Measurements from ENCODE around the gene MAPKBP1.

Gene MAPKBP1

DNA sequence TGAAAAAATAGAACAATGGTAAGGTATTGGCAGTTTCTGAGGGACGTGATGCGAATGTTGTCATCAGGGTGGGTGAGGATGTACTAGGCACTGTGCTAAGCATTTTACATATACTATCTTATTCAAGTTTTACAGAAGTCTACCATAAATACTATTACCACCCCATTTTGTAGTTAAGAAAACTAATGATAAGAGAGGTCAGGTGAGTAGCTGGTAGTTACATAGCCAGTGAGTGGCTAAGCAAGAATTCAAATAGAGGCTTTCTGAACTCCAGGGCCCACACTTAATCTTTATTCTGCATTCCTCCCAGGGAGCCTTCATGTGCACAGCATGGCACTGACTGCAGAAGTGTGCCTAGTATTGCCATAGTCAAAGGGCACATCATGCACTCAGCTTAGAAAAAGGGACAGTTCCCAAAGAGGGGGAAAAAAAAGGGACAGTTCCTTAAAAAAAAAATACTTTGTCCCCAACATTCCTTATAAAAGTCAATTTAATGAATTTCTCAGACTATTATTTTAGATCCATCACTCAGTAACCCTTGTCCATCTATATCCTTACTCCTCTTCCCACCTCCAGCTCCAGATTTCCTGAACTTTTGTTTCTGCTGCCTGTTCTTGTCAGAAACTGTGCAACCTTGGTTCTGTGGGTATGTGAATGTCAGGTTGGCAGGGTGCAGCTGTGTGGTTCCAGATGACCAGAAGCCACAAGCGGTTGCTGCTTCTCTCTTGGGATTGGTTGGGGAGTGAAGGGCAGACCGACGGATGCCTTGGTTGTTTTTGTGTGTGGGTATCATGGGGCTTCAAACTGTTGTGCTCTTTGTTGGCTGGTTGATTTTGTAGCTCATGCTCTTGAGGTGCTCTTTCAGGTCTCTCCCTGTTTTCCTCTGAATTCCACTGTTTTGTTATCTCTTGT, 8.3 kb downstream of the MAPKBP1 start:
- no peak for DNase-seq (ENCODE audit: low read depth in 3 of 3)

DNA sequence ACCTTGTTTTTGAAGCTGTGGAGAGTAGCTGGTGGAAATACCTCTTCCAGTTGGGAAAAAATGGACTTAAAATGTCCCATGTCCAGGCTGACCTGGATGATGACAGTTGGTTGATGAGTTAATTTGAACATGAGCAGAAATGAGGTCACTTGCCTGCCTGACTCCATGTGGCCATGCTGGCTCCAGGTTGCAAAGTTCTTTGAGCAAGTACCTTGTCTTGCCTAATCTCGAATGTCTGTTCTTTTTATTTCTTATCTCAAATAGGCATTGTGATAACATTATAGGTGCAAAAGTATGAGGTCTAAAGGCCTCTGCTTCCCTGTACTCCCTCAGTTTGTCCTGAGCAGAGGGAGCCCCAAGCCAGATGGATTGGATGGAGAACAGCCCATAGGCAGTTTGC, 9.0 kb downstream of the MAPKBP1 start:
- no peak for DNase-seq (ENCODE audit: low read depth in 3 of 3)

DNA sequence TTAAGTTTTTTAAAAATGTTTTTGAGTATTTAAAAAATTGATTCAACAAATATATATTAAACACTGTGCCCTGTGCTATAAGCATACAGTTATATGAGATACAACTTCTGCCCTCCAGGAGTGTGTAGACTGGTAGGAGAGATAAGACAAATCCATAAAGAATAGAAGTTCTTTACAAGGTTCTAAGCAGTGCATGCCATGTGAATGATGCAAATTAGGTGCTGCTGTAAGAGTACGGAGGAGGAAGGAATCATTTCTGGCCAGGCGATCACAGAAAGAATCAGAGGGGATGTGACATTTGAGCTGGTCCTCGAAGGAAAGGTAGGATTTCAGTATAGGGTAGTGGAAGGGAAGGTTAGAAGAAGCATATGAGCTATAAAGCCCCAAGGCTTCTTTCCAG, 14.0 kb downstream of the MAPKBP1 start:
- no peak for DNase-seq (ENCODE audit: low read depth in 3 of 3)

DNA sequence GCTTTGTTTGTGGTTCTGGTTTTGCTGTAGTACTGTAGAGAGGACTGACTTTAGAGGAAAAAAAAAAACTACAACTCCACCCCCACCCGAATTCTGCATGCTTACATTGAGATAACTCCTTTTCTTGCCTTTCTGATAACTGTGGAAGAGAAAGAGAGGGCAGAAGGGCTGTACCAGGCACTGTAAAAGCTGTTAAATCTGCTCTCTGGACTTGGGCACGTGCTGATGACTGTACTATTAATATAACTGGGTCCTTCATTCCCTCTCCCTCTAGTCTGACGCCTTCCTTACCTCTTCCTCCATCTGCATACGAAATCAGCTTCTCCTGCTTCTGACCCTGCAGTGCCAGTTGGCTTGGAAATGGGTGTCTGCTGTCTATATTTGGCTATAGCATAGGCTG, 15.0 kb downstream of the MAPKBP1 start:
- DNase-seq (ENCODE audit: low read depth in 3 of 3) = no peak

DNA sequence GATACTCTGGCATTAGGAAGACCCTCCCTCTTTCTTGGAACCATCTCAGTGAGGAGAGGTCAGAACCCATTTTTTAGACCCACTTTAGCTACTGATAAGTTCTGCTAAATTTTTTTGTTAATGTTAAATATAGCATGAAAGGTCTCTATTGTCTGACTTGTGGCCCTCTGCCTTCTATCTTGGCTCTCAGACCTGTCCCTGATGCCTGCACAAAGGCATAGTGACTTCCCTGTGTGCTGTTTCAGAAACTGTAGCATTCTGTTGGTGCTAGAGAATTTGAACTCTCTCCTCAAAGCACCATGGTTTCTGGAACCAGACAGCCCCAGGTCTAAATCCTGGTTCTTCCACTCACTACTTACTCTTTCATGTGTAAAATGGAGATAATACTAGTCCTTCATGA, 15.4 kb downstream of the MAPKBP1 start:
- DNase-seq (ENCODE audit: low read depth in 3 of 3) = no peak

DNA sequence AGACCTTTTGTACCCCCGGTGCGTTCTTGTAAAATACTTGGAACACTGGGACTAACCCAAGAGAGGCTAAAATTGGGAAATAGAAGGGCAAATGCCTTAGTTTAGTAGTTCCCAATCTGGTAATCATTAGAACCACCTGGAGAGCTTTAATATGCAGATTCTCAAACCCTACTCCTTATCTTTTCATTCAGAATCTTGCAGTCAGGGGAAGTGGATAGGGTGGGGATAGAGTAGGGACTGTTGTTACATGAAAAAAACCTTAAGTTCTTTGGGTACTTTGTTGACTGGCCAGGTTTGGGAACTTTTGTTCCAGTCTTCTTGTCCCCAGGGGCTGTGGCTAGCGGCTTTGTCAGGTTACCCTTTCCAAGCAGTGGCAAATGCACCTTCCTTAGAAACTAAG, 15.9 kb downstream of the MAPKBP1 start:
- DNase-seq (ENCODE audit: low read depth in 3 of 3) = no peak

DNA sequence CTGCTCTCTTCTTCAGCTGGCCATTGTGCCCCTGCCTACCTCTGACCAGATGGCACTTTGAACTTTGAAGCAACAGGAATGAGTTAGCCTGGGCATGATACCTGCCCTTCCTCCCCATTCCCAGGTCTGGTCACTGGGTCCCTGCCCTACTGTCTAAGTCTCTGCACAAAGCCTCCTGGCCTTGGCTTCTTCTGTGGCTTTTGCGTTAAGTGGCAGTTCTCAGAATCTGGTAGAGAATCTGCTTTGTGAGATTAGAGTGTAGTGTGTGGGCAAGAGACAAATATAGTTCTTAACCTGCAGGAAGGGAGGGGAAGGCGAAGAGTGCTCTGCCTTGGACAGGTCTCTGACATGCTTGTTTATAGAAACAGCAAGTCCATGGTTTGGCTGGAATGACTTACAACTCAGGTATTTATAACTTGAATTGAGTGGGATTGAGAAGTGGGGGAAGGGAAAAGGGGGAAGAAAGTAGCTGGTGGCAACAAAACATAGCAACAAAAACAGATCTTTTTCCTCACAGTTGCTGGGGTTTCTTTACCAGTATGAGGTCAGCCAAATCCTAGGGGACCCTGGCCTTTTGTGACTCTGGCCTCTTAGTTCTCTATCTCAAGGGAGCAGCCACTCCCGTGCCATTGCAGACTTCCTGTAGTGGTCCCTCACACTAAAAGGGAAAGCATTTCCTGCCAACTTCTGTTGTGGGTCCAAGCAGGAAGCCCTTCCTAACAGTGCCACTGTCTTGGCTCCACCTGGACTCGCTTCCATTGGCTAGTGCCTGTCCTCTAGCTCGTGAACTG, 16.7 kb downstream of the MAPKBP1 start:
- no peak for DNase-seq (ENCODE audit: low read depth in 3 of 3)

DNA sequence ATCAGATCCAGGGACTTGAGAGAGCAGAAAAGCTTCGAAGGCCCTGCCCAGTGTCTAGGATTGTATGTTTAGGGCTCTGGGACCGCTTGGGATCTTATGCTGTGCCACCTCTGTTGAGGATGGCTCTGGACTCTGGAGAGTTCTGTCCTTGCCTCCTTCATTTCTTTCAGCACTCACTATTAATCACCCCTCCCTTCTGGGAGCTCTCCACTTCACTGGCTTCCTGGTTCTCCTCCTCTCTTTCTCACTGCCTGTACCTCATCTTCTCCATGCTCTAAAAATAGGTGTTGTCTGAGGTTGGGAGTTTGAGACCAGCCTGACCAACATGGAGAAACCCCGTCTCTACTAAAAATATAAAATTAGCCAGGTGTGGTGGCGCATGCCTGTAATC, 17.3 kb downstream of the MAPKBP1 start:
- no peak for DNase-seq (ENCODE audit: low read depth in 3 of 3)

DNA sequence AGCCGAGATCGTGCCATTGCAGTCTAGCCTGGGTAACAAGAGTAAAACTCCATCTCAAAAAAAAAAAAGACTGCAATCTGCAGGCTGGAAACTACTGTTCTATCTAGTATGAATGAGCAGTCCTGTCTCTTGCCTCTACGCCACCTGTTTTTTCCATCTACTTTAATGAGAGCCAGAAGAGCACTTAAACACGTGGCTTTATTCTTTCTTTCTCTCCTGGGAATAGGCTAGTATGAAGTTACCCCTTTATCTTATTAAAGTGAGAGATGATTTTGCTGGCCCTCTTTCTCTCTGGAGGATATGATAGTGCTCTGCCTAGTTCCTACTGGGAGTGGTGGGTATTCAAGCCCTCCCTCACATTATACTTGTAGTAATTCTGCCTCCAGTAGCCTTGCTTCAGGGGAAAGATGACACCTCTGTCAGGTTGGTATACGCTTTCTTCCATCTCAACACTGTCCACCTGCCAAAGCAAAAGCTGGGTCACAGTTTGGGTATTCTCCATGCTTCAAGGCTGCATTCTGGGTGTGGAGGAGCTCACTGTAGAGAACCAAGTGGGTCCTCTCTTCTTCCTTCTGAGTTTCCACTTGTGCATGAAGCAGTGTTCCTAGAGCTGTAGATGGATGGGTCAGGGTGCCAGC, 17.8 kb downstream of the MAPKBP1 start:
- no peak for DNase-seq (ENCODE audit: low read depth in 3 of 3)

DNA sequence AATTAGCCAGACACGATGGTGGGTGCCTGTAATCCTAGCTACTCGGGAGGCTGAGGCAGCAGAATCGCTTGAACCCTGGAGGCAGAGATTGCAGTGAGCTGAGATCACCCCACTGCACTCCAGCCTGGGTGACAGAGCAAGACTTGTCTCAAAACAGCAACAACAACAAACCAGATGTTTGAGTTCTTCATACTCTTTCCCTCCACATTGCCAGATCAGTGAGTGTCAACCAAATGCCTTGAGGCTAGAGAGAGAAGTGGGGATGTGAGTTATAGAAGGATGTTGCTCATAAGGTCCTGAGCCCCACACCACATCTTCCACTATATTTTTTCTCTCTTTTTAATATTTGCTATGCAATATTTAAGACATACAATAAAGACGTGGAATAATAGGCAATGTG, 19.8 kb downstream of the MAPKBP1 start:
- DNase-seq (ENCODE audit: low read depth in 3 of 3) = no peak

DNA sequence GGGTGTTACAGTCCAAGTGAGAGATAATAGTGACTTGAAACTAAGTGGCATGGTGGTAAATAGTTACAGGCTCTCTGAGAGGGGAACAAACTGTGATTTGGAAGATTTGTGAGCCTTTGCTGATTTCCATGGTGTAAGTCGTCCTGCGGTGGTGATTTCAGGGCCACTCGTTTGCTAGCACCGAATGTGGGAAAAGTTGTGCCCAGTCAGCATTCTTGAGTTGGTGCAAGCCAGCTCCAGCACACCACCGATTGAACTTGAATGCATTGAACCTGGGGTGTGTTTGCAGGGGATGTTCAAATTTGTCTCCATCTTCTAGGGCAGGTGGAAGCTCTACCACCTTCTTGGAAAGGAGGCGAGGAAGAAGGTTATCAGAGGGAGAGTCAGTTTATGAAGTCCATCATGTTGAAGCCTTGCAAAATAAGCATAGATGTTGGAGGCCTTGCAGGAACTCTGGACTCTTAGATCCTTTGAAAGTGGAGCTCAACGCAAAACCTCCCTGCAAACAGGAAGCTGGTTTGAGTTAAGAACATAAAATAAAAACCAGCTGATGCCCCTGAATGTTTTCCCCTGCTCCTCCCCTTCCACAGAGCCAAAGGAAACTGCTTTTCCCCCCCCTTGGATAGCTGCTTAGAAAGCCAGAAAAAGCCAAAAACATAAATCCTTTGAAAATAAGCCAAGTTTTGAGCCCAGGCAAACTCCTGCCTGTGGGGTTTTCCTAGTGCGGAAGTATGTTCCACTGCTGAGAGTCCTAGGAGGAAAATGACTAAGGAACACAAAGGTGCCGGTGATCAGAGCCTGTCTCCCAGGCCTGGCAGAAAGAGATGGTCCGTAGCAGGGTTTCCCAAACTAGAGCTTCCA, 21.9 kb downstream of the MAPKBP1 start:
- no peak for DNase-seq (ENCODE audit: low read depth in 3 of 3)

DNA sequence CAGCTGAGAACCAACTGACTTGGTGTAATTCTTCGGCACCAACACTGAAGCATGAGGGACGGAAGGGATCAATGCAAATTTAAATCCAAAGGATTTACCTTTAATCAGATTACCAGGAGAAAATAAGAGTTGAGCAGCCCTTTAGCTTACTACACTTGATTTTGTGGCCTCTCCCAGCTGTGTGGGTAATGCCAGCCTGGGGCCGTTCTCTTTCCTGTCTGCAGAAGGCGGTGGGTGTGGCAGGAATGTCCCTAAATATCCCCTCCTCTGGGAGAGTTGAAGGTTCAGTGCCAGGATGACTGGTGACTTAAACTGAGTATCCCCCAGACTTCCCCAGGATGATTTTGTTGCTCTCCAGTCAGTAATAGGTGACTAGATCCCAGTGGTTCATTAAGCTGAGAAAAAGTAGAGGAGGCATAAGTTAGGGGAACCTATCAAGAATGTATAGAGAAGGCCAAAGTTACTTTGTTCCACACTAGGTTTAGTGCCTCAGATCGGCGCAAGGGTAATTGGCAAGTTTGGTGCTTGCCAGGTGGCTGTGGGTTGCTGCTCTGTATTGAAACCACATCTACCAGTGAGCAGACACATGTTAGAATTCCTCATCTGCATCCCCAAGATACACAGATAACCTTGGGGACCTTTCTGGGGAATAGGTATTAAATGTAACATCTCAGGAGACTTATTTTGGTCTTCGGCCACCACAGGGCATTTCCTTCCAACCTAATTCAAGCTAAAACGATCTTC, 23.1 kb downstream of the MAPKBP1 start:
- DNase-seq (ENCODE audit: low read depth in 3 of 3) = no peak

DNA sequence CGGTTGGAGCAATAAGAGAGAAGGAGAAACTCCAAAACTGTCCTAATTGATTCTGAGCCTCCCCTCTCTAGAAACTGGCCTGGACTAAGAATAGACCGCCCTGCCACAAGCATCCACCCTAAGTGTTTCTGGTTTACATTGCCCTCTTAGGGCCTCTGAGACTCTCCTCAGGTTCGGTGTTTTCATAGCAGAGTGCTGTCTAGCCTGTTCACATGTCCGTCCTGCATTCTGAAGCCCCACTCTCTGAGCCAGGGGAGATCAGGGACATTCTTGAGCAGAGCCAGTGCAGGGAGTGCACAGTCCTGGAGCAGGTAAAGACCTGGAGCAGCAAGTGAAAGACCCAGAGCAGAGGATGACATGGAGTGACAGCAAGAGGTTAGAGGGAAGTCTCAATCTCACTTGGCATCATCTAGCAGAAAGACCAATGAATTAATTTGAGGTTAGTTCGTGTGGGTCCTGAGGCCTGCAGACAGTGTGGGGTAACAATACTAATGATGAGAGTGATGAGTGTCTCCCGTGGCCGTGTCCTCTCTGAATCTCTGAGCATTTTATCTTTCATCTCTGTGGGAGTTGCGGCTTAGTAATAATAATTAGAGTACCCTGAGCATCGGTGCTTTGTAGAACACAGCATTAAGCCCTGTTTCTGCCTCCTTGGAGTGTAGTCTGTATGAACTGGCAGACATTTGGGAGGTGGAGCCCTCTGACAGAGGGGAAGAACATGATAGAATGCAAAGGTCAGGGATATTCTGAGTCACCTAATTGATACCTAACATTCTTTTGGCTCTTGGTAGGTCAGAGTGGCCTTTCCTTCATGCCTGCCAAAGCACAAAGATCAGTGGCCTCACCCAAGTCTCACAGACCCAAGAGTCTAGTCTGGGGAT, 24.6 kb downstream of the MAPKBP1 start:
- DNase-seq (ENCODE audit: low read depth in 3 of 3) = no peak

DNA sequence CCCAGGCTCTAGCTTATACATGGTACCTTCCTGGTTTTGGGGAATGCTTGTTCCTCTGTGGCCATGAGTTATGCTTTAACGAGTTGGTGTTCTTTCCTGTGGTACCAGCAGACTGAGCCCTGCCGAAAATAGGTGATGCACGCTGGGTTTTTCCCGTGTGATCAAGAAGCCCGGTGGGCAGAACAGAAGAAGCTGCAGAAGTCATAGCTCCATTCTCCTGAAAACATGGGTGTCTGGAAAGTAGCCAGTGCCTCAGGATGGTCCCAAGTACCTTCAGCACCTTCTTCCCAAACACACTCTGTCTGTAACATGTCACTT, 25.2 kb downstream of the MAPKBP1 start:
- DNase-seq (ENCODE audit: low read depth in 3 of 3) = no peak

DNA sequence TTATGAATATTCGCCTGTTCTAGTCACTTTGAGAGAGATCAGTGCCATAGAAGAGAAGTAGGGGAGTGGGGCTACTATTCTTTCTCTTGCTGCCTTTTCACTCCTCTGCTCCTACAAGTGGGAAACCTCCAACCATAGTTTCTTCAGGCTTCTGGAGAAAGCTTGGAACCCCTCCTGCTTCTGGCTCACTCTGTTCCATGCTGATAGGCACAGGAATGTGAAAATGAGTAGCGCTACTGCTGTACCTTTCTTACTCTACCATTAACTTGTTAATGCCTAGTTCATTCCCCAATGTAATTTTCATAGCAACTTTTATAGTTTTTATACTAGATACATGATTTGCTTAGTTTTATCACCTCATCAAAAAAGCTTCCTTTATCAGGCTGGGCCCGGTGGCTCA, 26.9 kb downstream of the MAPKBP1 start:
- DNase-seq (ENCODE audit: low read depth in 3 of 3) = no peak

DNA sequence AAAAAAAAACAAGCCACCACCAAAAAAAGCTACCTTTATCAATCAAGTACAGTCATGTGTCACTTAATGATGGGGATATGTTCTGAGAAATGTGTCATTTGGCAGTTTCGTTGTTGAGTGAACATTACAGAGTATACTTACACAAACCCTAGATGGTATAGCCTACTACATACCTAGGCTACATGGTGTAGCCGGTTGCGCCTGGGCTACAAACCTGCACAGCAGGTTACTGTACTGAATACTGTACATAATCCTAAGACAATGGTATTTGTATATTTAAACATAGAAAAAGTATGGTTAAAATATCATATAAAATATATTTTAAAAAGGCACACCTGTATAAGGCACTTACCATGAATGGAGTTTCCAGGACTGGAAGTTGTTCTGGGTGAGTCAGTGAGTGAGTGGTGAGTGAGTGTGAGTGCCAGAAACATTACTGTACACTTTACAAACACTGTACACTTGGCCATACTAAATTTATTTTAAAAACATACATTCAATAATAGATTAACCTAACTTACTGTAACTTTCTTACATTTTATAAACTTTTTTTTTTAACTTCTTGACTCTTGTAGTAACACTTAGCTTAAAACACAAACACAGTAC, 27.7 kb downstream of the MAPKBP1 start:
- no peak for DNase-seq (ENCODE audit: low read depth in 3 of 3)

DNA sequence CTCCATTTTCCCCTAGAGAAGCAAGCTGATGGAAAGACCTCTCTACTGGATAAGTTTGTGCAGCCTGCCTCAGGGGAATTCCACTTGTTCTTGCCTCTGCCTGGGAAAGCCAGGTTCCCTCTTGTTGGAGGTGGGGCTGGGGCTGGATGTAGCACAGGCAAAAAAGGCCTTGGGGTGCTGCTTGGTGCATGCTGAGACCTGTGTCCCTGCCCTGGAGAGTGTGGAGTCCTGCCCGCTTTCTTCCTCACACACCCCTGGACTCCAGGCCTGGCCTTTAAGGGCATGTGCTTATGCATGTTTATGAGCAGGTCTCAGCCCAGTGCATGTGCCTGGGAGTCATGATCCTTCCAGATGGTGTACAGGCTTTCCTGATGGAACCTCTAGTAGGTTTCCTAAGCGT, 30.1 kb downstream of the MAPKBP1 start:
- DNase-seq (ENCODE audit: low read depth in 3 of 3) = no peak

DNA sequence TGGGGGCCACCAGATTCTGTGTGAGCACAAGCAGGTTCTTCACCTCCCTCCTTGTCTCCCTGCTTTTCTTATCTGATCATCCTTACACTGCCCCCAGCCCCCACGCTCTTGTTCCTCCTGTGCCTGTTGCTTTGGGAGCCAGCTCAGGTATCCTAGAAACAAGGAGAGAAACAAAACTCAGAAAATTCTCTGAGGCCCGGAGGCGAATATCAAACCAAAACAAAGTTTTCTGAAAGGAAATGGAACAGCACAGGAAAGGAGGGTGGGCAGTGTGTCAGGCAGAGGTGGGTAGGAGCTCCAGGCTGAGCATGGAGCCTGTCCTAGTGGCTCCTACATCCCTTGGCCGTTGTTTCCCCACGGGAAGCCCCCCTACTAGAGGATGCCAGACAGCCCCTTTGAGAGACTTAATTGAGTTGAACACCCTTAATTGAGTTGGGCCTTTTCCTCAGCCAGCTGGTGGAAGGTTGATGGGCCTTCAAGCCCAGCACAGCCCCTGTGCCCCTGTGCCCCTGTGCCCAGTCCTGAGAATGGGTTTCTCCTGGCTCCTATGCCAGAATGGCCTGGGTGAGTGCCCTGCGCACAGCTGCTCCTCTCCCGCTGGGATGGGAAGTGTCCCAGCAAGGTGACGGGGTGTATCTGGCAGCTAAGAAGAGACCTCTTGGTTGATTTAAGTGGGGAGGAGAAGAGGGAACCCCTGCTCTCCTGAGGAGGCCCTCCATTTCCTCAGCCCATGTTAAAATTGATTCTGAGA, 30.8 kb downstream of the MAPKBP1 start:
- no peak for DNase-seq (ENCODE audit: low read depth in 3 of 3)

DNA sequence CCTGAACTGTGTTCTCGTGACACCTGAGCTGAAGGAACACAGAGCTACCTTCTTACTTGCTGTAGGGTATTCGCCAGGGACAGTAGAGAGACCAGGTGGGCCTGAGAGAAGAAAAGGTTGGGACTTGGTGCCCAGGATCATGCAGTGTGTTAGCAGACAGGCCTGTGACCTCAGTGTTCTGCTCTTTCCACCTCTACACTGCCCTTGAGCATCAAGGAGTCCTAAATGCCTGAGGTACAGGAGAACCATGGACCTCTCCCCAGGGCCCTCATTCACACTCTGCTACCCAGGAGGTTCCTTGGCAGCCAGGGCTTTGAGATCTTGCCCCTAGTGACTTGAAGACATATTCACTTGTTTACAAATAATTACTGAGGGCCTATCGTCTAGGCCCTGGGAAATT, 31.4 kb downstream of the MAPKBP1 start:
- no peak for DNase-seq (ENCODE audit: low read depth in 3 of 3)
